HCT116 (cell line): ENCODE data around the gene TMEM198. TPM values are rescaled to one million over a fixed set of nuclear protein-coding genes. Genes with fewer than 3 reads are reported as not detected.

Source experiments
- ATAC-seq: fragments of 200-7000 bp; cut with Tn5 transposase; 2 replicates; pipeline ENCODE4 v1.9.1; 2020; ENCODE audit warnings: mild to moderate bottlenecking, moderate library complexity
- BruUV-seq: library from RNA; stranded (reverse); fragments of 400-500 nt; replicated peaks from 2 replicates; lab custom pipeline; 2021; lab: Mats Ljungman, UMichigan
- CTCF ChIA-PET: fragments of 300-600 bp; sonication (Branson Sonifier 250); formaldehyde crosslinking; loops from one replicate; lab custom pipeline; 2021; ENCODE audit warnings: antibody characterized with exemption; lab: Charles Lee
- POLR2A ChIA-PET: fragments of 300-600, 350-600 bp; sonication (Branson Sonifier 250); formaldehyde crosslinking; loops from one replicate; lab custom pipeline; 2021; ENCODE audit warnings: antibody characterized with exemption; lab: Charles Lee
- RAD21 ChIA-PET, 2 experiments: fragments of 300-600 bp; sonication (Branson Sonifier 250); formaldehyde crosslinking; loops; one replicate each; lab custom pipeline; 2023; ENCODE audit warnings: low total read pairs in 2 of 2; ENCODE audit not compliant: uncharacterized antibody in 2 of 2, unreplicated experiment in 2 of 2, low non-redundant PET in 1 of 2; lab: Charles Lee
- DNase-seq: peaks from one replicate; pipeline ENCODE4 v3.0.0-alpha.2; 2010; ENCODE audit warnings: low read depth, low spot score
- H2AFZ ChIP-seq: fragments of 200-600 bp; shearing (Covaris generic), sonication (generic); 2 replicates; pipeline ENCODE4 v1.6.1; 2017; ENCODE audit warnings: low read depth, mixed run types, mixed read lengths, antibody characterized with exemption, low read length; ENCODE audit not compliant: poor library complexity, severe bottlenecking
- H3K27ac ChIP-seq: 2 replicates; pipeline ENCODE4 v1.5.1; 2012; ENCODE audit warnings: low read depth, low read length
- H3K27me3 ChIP-seq: fragments of 200-600 bp; sonication (generic); 2 replicates; pipeline ENCODE4 v1.6.1; 2016; ENCODE audit warnings: mixed run types, low read length, mixed read lengths; ENCODE audit not compliant: insufficient read depth
- H3K36me3 ChIP-seq, 2 experiments: fragments of 200-500 bp in 1 of 2; fragments of 200-600 bp in 1 of 2; sonication (Bioruptor generic) in 1 of 2; sonication (generic) in 1 of 2; 2 replicates each; pipeline versions ENCODE4 v1.5.1 to v1.6.1; 2014 to 2016; ENCODE audit warnings: low read length in 2 of 2, inconsistent platforms in 1 of 2, mixed read lengths in 1 of 2, mixed run types in 1 of 2; ENCODE audit not compliant: insufficient read depth in 2 of 2, control insufficient read depth in 1 of 2
- H3K4me1 ChIP-seq, 2 experiments: fragments of 200-600 bp in 1 of 2; sonication (generic) in 1 of 2; 2 replicates each; pipeline versions ENCODE4 v1.5.1 to v1.6.1; 2012 to 2017; ENCODE audit warnings: low read length in 2 of 2, inconsistent platforms in 1 of 2, mild to moderate bottlenecking in 1 of 2, mixed read lengths in 1 of 2, mixed run types in 1 of 2, moderate library complexity in 1 of 2; ENCODE audit not compliant: insufficient read depth in 2 of 2, control insufficient read depth in 1 of 2
- H3K4me2 ChIP-seq: fragments of 200-600 bp; sonication (generic); 2 replicates; pipeline ENCODE4 v1.6.1; 2017; ENCODE audit warnings: mixed run types, low read length, mixed read lengths
- H3K4me3 ChIP-seq, 2 experiments: fragments of 200-600 bp in 1 of 2; sonication (generic) in 1 of 2; replicated peaks in 1 of 2; 2 replicates each; pipeline ENCODE4 v1.5.1; 2011 to 2016; ENCODE audit warnings: low read length in 2 of 2, control low read depth in 1 of 2, low read depth in 1 of 2, mild to moderate bottlenecking in 1 of 2, mixed read lengths in 1 of 2, mixed run types in 1 of 2
- H3K79me2 ChIP-seq: fragments of 200-600 bp; sonication (generic); 2 replicates; pipeline ENCODE4 v1.6.1; 2017; ENCODE audit warnings: mild to moderate bottlenecking, mixed run types, low read length, moderate library complexity, mixed read lengths; ENCODE audit not compliant: insufficient read depth
- H3K9ac ChIP-seq: fragments of 200-600 bp; sonication (generic); 2 replicates; pipeline ENCODE4 v1.6.1; 2016; ENCODE audit warnings: low read length, mixed read lengths
- H3K9me2 ChIP-seq: fragments of 200-600 bp; sonication (generic), shearing (Covaris generic); 2 replicates; pipeline ENCODE4 v1.6.1; 2017; ENCODE audit warnings: mixed run types, mild to moderate bottlenecking, moderate library complexity; ENCODE audit not compliant: insufficient read depth
- H3K9me3 ChIP-seq, 2 experiments: fragments of 200-500 bp in 1 of 2; fragments of 200-600 bp in 1 of 2; sonication (Bioruptor generic) in 1 of 2; sonication (generic) in 1 of 2; 2 replicates each; pipeline ENCODE4 v1.6.1; 2014 to 2017; ENCODE audit warnings: low read length in 2 of 2, mixed read lengths in 2 of 2, inconsistent platforms in 1 of 2, low read depth in 1 of 2, mild to moderate bottlenecking in 1 of 2, mixed run types in 1 of 2, moderate library complexity in 1 of 2; ENCODE audit not compliant: control insufficient read depth in 1 of 2, insufficient read depth in 1 of 2
- H4K20me1 ChIP-seq: fragments of 200-600 bp; sonication (generic), shearing (Covaris generic); 2 replicates; pipeline ENCODE4 v1.6.1; 2017; ENCODE audit warnings: mixed run types, mild to moderate bottlenecking, moderate library complexity; ENCODE audit not compliant: insufficient read depth
- ATF3 ChIP-seq: IDR thresholded peaks from 2 replicates; pipeline ENCODE4 v1.6.1; 2012
- CTCF ChIP-seq, 3 experiments: fragments of 200-600 bp in 1 of 3; sonication (generic) in 1 of 3; IDR thresholded peaks in 2 of 3; conservative IDR thresholded peaks in 1 of 3; 2 replicates each; pipeline ENCODE4 v1.5.1; 2012 to 2017; ENCODE audit warnings: low read depth in 2 of 3, low read length in 2 of 3, antibody characterized with exemption in 1 of 3, borderline replicate concordance in 1 of 3, control low read depth in 1 of 3, mild to moderate bottlenecking in 1 of 3, mixed read lengths in 1 of 3, mixed run types in 1 of 3, moderate library complexity in 1 of 3; ENCODE audit not compliant: insufficient read depth in 1 of 3
- EGR1 ChIP-seq: IDR thresholded peaks from 2 replicates; pipeline ENCODE4 v1.6.1; 2012; ENCODE audit warnings: low read depth
- ELF1 ChIP-seq: IDR thresholded peaks from 2 replicates; pipeline ENCODE4 v1.6.1; 2012; ENCODE audit warnings: low read depth, borderline replicate concordance
- EZH2 ChIP-seq: fragments of 200-600 bp; sonication (generic); IDR thresholded peaks from 2 replicates; pipeline ENCODE4 v1.6.1; 2017; ENCODE audit warnings: antibody characterized with exemption, mixed run types
- JUND ChIP-seq: IDR thresholded peaks from 2 replicates; pipeline ENCODE4 v1.6.1; 2012
- MAX ChIP-seq: IDR thresholded peaks from 2 replicates; pipeline ENCODE4 v1.6.1; 2012
- POLR2AphosphoS5 ChIP-seq: IDR thresholded peaks from 2 replicates; pipeline ENCODE4 v1.6.1; 2011; ENCODE audit warnings: mild to moderate bottlenecking, low read depth, low read length, moderate library complexity
- SIN3A ChIP-seq: IDR thresholded peaks from 2 replicates; pipeline ENCODE4 v1.6.1; 2012; ENCODE audit warnings: low read depth
- SRF ChIP-seq: IDR thresholded peaks from 2 replicates; pipeline ENCODE4 v1.6.1; 2012; ENCODE audit warnings: low read depth
- ZFX ChIP-seq: fragments of 450-650 bp; IDR thresholded peaks from 2 replicates; pipeline ENCODE4 v1.6.1; 2017
- ZNF274 ChIP-seq: fragments of 200-500 bp; sonication (Bioruptor generic); IDR thresholded peaks from 2 replicates; pipeline ENCODE4 v1.6.1; 2014; ENCODE audit warnings: mild to moderate bottlenecking, low read depth, low read length, inconsistent platforms
- intact Hi-C: fragments of 100-400 bp; cut with micrococcal nuclease; formaldehyde crosslinking; loops from 2 replicates; pipeline ENCODE4 v1.10.0; 2022
- total RNA-seq: library from RNA; stranded (reverse); gene quantifications from one replicate; pipeline ENCODE4 v1.2.1, GENCODE V29; 2021; ENCODE audit not compliant: unreplicated experiment

The TMEM198 gene
- total RNA-seq, 1 experiment from 2014 or later = 2.1 TPM

- H4K20me1 ChIP-seq = no peaks in the 10 kb centered on the region
- DNase-seq (no peak), ATAC-seq (no peak)
- no peak for TF ChIP-seq ZNF274
- TF ChIP-seq EGR1 = no peak
- no peak for TF ChIP-seq ZFX
- TF ChIP-seq MAX = no peak
- no peak for TF ChIP-seq SRF
- TF ChIP-seq JUND = no peak
- no peak for TF ChIP-seq POLR2AphosphoS5
- no peak for TF ChIP-seq ELF1
- TF ChIP-seq EZH2 = no peak
- no peak for TF ChIP-seq CTCF (IDR thresholded peaks at IDR 0.05 in 2 of 3, conservative IDR thresholded peaks at IDR 0.05 in 1 of 3; ENCODE audit: borderline replicate concordance in 1 of 3, insufficient read depth in 1 of 3, low read depth in 2 of 3, low read length in 2 of 3)
- no peak for TF ChIP-seq ATF3
- no peak for TF ChIP-seq SIN3A
- H3K27ac ChIP-seq = 0 out of 2 replicates have a peak overlapping the region, but pooled peaks have one; percentile 5
- H3K27me3 ChIP-seq = no peaks in the 10 kb centered on the region
- H2AFZ ChIP-seq = no peak overlapping the region
- RAD21 ChIA-PET = no interaction called here
- H3K9ac ChIP-seq = no peak overlapping the region
- peaks cover 8 to 28% of the 10 kb centered on the region in 2 experiments; a peak in 3 of 4 replicates for H3K4me1 ChIP-seq
- POLR2A ChIA-PET = no interaction called here
- H3K36me3 ChIP-seq = no peaks in the 10 kb centered on the region
- CTCF ChIA-PET = interaction anchor here (0.9 kb wide), 1 partner anchor 35 kb away, joined by 3 read pairs; no protein-coding TSS in a partner anchor
- H3K79me2 ChIP-seq = peaks cover 9% of the 10 kb centered on the region; the same call in 1 of the 2 replicates
- no TSS peak for BruUV-seq
- no peaks in the 10 kb centered on the region for H3K9me2 ChIP-seq
- no peaks in the 10 kb centered on the region for H3K9me3 ChIP-seq
- H3K4me2 ChIP-seq = peak overlapping the region; percentile 12; the same call in 1 of the 2 replicates
- intact Hi-C loops = no loop called here
- H3K4me3 ChIP-seq = no peak overlapping the region
These were observed 51.4 kb downstream of the TMEM198 start for GRCh38 chr2:219595256-219595655.
